Kidney epithelial cell (primary cell): Measurements from ENCODE around the gene RUNX3. TPM values are rescaled to one million over a fixed set of nuclear protein-coding genes. Genes with fewer than 3 reads are reported as not detected.

Experiments
- DNase-seq: peaks from one replicate; pipeline ENCODE4 v3.0.0-alpha.2; 2010; ENCODE audit warnings: low read depth
- H3K27me3 ChIP-seq: 2 replicates; pipeline ENCODE4 v1.6.0; 2011; ENCODE audit warnings: low read length; ENCODE audit not compliant: control insufficient read depth, insufficient read depth
- H3K36me3 ChIP-seq: 2 replicates; pipeline ENCODE4 v1.5.1; 2011; ENCODE audit warnings: low read length; ENCODE audit not compliant: control insufficient read depth, insufficient read depth
- H3K4me3 ChIP-seq: 2 replicates; pipeline ENCODE4 v1.5.1; 2011; ENCODE audit warnings: low read depth, mild to moderate bottlenecking, control low read depth, low read length
- CTCF ChIP-seq: IDR thresholded peaks from 2 replicates; pipeline ENCODE4 v1.5.1; 2011; ENCODE audit warnings: mild to moderate bottlenecking, moderate library complexity, low read length, control low read depth, inconsistent platforms; ENCODE audit not compliant: insufficient read depth, poor library complexity, severe bottlenecking
- total RNA-seq: library from RNA; depleted of rRNA; stranded (reverse); fragments of >200 nt; gene quantifications from 2 replicates; pipeline ENCODE4 v1.2.3, GENCODE V29; 2015

The RUNX3 gene
- total RNA-seq, 1 donor from 2014 or later: 0.38 TPM

- peaks cover 10% of the 10 kb centered on the region for H3K27me3 ChIP-seq
- no peak overlapping the region for H3K4me3 ChIP-seq
- TF ChIP-seq CTCF: no peak
- no peak for DNase-seq
- no peaks in the 10 kb centered on the region for H3K36me3 ChIP-seq
These were observed 23.2 kb downstream of the RUNX3 start for GRCh38 chr1:24906760-24907490.

GRCh38 chr1:24905979-24906720 is 23.9 kb downstream of the RUNX3 start:
- no peak overlapping the region for H3K4me3 ChIP-seq
- H3K27me3 ChIP-seq: peaks cover 11% of the 10 kb centered on the region
- no peak for TF ChIP-seq CTCF
- DNase-seq: no peak
- no peaks in the 10 kb centered on the region for H3K36me3 ChIP-seq

- Histone ChIP-seq H3K36me3 (no peaks in the 10 kb centered on the region), H3K4me3 (no peak overlapping the region), H3K27me3 (peaks cover 13% of the 10 kb centered on the region)
- TF ChIP-seq CTCF: no peak
- DNase-seq: no peak
These were observed 24.6 kb downstream of the RUNX3 start for GRCh38 chr1:24905355-24905978.

GRCh38 chr1:24904731-24905354 is 25.2 kb downstream of the RUNX3 start:
- Histone ChIP-seq H3K4me3 (no peak overlapping the region), H3K27me3 (peaks cover 16% of the 10 kb centered on the region), H3K36me3 (no peaks in the 10 kb centered on the region)
- DNase-seq: no peak
- no peak for TF ChIP-seq CTCF

GRCh38 chr1:24903955-24904730 is 25.9 kb downstream of the RUNX3 start:
- H3K36me3 ChIP-seq: no peaks in the 10 kb centered on the region
- TF ChIP-seq CTCF: no peak
- DNase-seq: no peak
- no peak overlapping the region for H3K4me3 ChIP-seq
- H3K27me3 ChIP-seq: peaks cover 19% of the 10 kb centered on the region
